Adrenal gland (tissue), 12 donors: ENCODE results near the gene LARGE1. TPM values are rescaled to one million over a fixed set of nuclear protein-coding genes. Genes with fewer than 3 reads are reported as not detected.
A peak's percentile ranks its signal among the peaks of the same experiment; 100 is the strongest.

ENCODE experiments used
- DNase-seq, 7 donors: peaks; one replicate each; pipeline ENCODE4 v3.0.0-alpha.2; 2019 to 2020
- H3K27ac ChIP-seq, 5 donors: fragments of 200-600 bp; sonication (generic) in 4 of 5; 1 replicate in 3 of 5; 2 replicates in 2 of 5; pipeline versions ENCODE4 v1.5.1 to v1.8.0; 2016 to 2020; ENCODE audit warnings: mild to moderate bottlenecking in 1 of 5
- H3K27me3 ChIP-seq: fragments of 200-600 bp; 2 replicates; pipeline ENCODE4 v1.8.0; 2021
- H3K36me3 ChIP-seq, 2 donors: fragments of 200-600 bp; replicated peaks in 1 of 2; 1 replicate in 1 of 2; 2 replicates in 1 of 2; pipeline versions ENCODE4 v1.5.1 to v1.8.0; 2018 to 2022
- H3K4me1 ChIP-seq, 2 donors: fragments of 200-600 bp; replicated peaks in 1 of 2; 1 replicate in 1 of 2; 2 replicates in 1 of 2; pipeline versions ENCODE4 v1.5.1 to v1.8.0; 2018 to 2021
- H3K4me3 ChIP-seq, 4 donors: fragments of 200-600 bp; sonication (generic) in 3 of 4; one replicate each; pipeline ENCODE4 v1.5.1; 2016 to 2018
- H3K9me3 ChIP-seq, 3 donors: fragments of 200-600 bp; sonication (generic) in 1 of 3; replicated peaks in 1 of 3; 1 replicate in 2 of 3; 2 replicates in 1 of 3; pipeline versions ENCODE4 v1.5.1 to v1.8.0; 2016 to 2021
- POLR2A ChIP-seq, 2 donors: fragments of 450-650 bp; IDR thresholded peaks; one replicate each; pipeline ENCODE4 v1.6.1; 2017; ENCODE audit warnings: antibody characterized with exemption in 2 of 2, mild to moderate bottlenecking in 2 of 2, moderate library complexity in 1 of 2
- WGBS, 4 donors: extraction: QIAGEN DNeasy Blood & Tissue Kit in 2 of 4; methylation state at CpG; one replicate each; pipeline versions ENCODE4 v1.1.5 to v1.1.7; 2013 to 2017; 5-methylcytosine and 5-hydroxymethylcytosine counted together
- intact Hi-C, 2 donors: fragments of 100-400 bp; cut with DNase I; formaldehyde crosslinking; loops; one replicate each; pipeline versions ENCODE4 v1.14.1 to v1.15.0; 2022 to 2023
- polyA plus RNA-seq, 3 donors: library from polyadenylated mRNA; stranded (reverse); fragments of 200-250 nt in 2 of 3; fragments of 350-450 nt in 1 of 3; fragmentation: Illumina TruSeq in 1 of 3; extraction: RNeasy Lipid Tissue Mini Kit (QIAGEN cat#74804) in 1 of 3; gene quantifications; one replicate each; pipeline ENCODE4 v1.2.3, GENCODE V29; 2013 to 2014
- total RNA-seq, 9 donors: library from RNA; depleted of rRNA in 4 of 9; stranded (reverse); fragments of >200 nt in 4 of 9; fragments of 120-200 nt in 1 of 9; fragmentation: NEBNext Ultra II Directional in 1 of 9; extraction: Animal tissue kit (Norgen Biotek cat#: 25700) in 1 of 9; gene quantifications; one replicate each; pipeline versions ENCODE4 v1.1.0 to v1.2.4, GENCODE V29; 2013 to 2023
- TF ChIP-seq, protein P1 (sequence below), 6 experiments: fragments of 450-650 bp in 4 of 6; fragments of 200-600 bp in 2 of 6; sonication (generic) in 1 of 6; IDR thresholded peaks; 1 replicate in 5 of 6; 2 replicates in 1 of 6; pipeline versions ENCODE4 v1.5.1 to v1.8.0; 2016 to 2021; ENCODE audit warnings: antibody characterized with exemption in 6 of 6, mild to moderate bottlenecking in 2 of 6, moderate library complexity in 1 of 6
- donor health status: healthy with polysubstance abuse.
- donor health status: Bipolar disorder and iron deficiency.
- donor health status: DM: yes; HTN: yes; CAD: no.
- donor health status: DM: no; HTN: no; CAD: no.
- donor health status: DM: no; HTN: no; CAD: no.
- donor health status: DM: yes; HTN: yes; CAD: no.

The LARGE1 gene
- total and polyA plus RNA-seq, 12 donors: 3.4 to 67.6 (median 30.6) TPM

- TF ChIP-seq, protein P1, sequence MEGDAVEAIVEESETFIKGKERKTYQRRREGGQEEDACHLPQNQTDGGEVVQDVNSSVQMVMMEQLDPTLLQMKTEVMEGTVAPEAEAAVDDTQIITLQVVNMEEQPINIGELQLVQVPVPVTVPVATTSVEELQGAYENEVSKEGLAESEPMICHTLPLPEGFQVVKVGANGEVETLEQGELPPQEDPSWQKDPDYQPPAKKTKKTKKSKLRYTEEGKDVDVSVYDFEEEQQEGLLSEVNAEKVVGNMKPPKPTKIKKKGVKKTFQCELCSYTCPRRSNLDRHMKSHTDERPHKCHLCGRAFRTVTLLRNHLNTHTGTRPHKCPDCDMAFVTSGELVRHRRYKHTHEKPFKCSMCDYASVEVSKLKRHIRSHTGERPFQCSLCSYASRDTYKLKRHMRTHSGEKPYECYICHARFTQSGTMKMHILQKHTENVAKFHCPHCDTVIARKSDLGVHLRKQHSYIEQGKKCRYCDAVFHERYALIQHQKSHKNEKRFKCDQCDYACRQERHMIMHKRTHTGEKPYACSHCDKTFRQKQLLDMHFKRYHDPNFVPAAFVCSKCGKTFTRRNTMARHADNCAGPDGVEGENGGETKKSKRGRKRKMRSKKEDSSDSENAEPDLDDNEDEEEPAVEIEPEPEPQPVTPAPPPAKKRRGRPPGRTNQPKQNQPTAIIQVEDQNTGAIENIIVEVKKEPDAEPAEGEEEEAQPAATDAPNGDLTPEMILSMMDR (IDR thresholded peaks at IDR 0.05): no peak
- no peak for TF ChIP-seq POLR2A (IDR thresholded peaks at IDR 0.05)
- H3K9me3 ChIP-seq: no peaks in the 10 kb centered on the region
- intact Hi-C loops: no loop called here
- no peak overlapping the region for H3K27ac ChIP-seq
- H3K27me3 ChIP-seq: no peaks in the 10 kb centered on the region
- H3K36me3 ChIP-seq: no peaks in the 10 kb centered on the region
- WGBS, 4 donors: 86 to 93% (median 91%) methylated on average over 8 of the region's 8 CpGs
- no peak for DNase-seq
- H3K4me3 ChIP-seq: no peak overlapping the region
- H3K4me1 ChIP-seq: peaks cover 0 to 14% of the 10 kb centered on the region in 2 donors
Observed at GRCh38 chr22:33653532-33654063, 266.7 kb downstream of the LARGE1 start.

- TF ChIP-seq, protein P1 (IDR thresholded peaks at IDR 0.05): no peak
- TF ChIP-seq POLR2A (IDR thresholded peaks at IDR 0.05): no peak
- H3K27ac ChIP-seq: peak overlapping the region in 2 of 5 donors; percentile 1 to 17
- WGBS, 4 donors: 34 to 43% (median 41%) methylated on average over 5 of the region's 5 CpGs
- intact Hi-C loops: no loop called here
- no peaks in the 10 kb centered on the region for H3K27me3 ChIP-seq
- DNase-seq: peak; percentile 23 to 68 (median 60)
- H3K4me3 ChIP-seq: no peak overlapping the region
- no peaks in the 10 kb centered on the region for H3K9me3 ChIP-seq
- peaks cover 0 to 10% of the 10 kb centered on the region in 2 donors for H3K4me1 ChIP-seq
- no peaks in the 10 kb centered on the region for H3K36me3 ChIP-seq
Observed at GRCh38 chr22:33652615-33653014, 267.7 kb downstream of the LARGE1 start.

DNA sequence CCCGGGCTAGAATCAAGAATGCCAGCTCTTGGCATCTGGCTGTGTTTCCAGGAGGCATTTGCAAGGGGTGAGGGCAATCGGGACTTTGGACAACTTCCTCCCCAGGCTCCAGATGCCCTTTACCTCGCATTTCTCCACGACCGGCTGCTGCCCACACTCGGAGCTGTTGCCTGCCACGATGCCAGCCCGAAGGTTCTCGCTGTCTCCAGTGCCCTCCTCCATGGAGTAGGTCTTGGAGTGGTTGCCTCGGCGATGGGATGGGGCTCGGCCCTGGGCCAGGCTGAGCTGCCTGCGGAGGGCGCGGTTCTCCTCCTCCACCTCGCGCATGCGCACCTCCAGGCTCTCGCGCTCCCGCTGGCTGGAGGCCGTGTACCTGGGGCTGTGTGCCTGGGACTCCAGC, 270.0 kb downstream of the LARGE1 start:
- TF ChIP-seq, protein P1 (IDR thresholded peaks at IDR 0.05): no peak
- TF ChIP-seq POLR2A (IDR thresholded peaks at IDR 0.05): no peak
- Histone ChIP-seq H3K4me1 (no peaks in the 10 kb centered on the region), H3K27ac (no peak overlapping the region), H3K9me3 (no peaks in the 10 kb centered on the region), H3K27me3 (no peaks in the 10 kb centered on the region), H3K4me3 (no peak overlapping the region), H3K36me3 (no peaks in the 10 kb centered on the region)
- 82 to 96% (median 90%) methylated on average over 6 to 22 of the region's 22 CpGs for WGBS, 4 donors
- no peak for DNase-seq
- intact Hi-C loops: no loop called here

DNA sequence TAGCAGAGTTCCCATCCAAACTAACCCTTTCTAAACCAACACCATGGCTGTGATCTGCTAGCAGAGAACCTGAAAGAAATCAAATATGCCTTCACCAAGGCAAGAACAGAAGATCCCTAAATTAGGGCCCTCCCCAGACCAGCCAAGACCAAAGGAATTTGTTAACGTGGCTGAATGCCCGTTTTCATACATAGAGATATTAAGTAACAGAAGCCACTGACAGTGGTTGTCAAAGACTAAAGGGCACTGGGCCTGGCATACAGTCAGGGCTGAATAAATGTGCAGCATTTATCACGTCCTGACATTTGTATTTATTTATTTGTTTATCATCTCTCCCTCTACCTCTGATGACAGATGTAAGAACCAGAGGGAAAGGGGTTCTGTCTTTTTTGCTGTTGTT, 271.8 kb downstream of the LARGE1 start:
- intact Hi-C loops: no loop called here
- no peaks in the 10 kb centered on the region for H3K36me3 ChIP-seq
- H3K27ac ChIP-seq: no peak overlapping the region
- no peak for DNase-seq
- TF ChIP-seq, protein P1 (IDR thresholded peaks at IDR 0.05): no peak
- no peak for TF ChIP-seq POLR2A (IDR thresholded peaks at IDR 0.05)
- WGBS, 4 donors: 79 to 92% (median 88%) methylated on average over 3 of the region's 3 CpGs
- H3K27me3 ChIP-seq: no peaks in the 10 kb centered on the region
- no peaks in the 10 kb centered on the region for H3K4me1 ChIP-seq
- H3K9me3 ChIP-seq: no peaks in the 10 kb centered on the region
- H3K4me3 ChIP-seq: no peak overlapping the region
